Esophagus muscularis mucosa (tissue), 4 donors: Measurements from ENCODE around the gene LRMDA.

ENCODE experiments used
- EP300 ChIP-seq: sonication (generic); formaldehyde crosslinking; IDR thresholded peaks from one replicate; pipeline ENCODE4 v1.6.1; 2017; ENCODE audit warnings: antibody characterized with exemption
- POLR2A ChIP-seq: fragments of 450-650 bp; IDR thresholded peaks from one replicate; pipeline ENCODE4 v1.6.1; 2017; ENCODE audit warnings: antibody characterized with exemption, moderate library complexity, mild to moderate bottlenecking, low read depth
- POLR2AphosphoS5 ChIP-seq, 2 donors: sonication (generic); formaldehyde crosslinking; IDR thresholded peaks; one replicate each; pipeline ENCODE4 v1.6.1; 2017; ENCODE audit warnings: antibody characterized with exemption in 2 of 2
- TF ChIP-seq, protein P1 (sequence below), 3 experiments: fragments of 200-600 bp in 2 of 3; fragments of 450-650 bp in 1 of 3; sonication (generic) in 2 of 3; IDR thresholded peaks; one replicate each; pipeline ENCODE4 v1.5.1; 2017 to 2019; ENCODE audit warnings: antibody characterized with exemption in 3 of 3, mild to moderate bottlenecking in 2 of 3, moderate library complexity in 1 of 3

DNA sequence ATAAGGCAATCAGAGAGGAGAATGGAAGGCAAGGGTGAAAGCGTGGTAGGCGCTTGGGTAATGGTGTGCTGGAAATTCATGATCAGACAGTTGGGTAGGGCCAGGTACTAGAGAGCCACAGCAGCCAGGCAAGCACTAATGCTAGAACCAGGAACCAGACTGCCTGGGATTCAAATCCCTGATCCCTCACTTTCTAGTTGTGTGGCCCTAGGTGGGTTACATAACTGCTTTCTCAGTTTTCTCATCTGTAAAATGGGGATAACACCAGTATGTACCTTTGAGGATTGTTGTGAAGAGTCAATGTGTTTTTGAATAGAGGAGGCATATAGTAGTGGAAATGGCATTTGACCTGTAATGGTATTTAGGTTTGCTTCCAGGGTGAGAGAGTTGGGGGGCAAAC, 225.9 kb downstream of the LRMDA start:
- TF ChIP-seq, protein P1, sequence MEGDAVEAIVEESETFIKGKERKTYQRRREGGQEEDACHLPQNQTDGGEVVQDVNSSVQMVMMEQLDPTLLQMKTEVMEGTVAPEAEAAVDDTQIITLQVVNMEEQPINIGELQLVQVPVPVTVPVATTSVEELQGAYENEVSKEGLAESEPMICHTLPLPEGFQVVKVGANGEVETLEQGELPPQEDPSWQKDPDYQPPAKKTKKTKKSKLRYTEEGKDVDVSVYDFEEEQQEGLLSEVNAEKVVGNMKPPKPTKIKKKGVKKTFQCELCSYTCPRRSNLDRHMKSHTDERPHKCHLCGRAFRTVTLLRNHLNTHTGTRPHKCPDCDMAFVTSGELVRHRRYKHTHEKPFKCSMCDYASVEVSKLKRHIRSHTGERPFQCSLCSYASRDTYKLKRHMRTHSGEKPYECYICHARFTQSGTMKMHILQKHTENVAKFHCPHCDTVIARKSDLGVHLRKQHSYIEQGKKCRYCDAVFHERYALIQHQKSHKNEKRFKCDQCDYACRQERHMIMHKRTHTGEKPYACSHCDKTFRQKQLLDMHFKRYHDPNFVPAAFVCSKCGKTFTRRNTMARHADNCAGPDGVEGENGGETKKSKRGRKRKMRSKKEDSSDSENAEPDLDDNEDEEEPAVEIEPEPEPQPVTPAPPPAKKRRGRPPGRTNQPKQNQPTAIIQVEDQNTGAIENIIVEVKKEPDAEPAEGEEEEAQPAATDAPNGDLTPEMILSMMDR (IDR thresholded peaks at IDR 0.05), result no peak
- TF ChIP-seq POLR2A (no peak), EP300 (no peak), POLR2AphosphoS5 (IDR thresholded peaks at IDR 0.05) (no peak)
